Ecto neural progenitor cell (in vitro differentiated cells): ENCODE results near the gene TAP1.
A peak's percentile ranks its signal among the peaks of the same experiment; 100 is the strongest.

ENCODE experiments used
- DNase-seq: peaks from one replicate; pipeline ENCODE4 v3.0.0-alpha.2; 2018; ENCODE audit warnings: low spot score

The TAP1 gene

GRCh38 chr6:32799168-32799567 is 54.3 kb downstream of the TAP1 start:
- DNase-seq = no peak

- DNase-seq = peak; percentile 80
Observed at GRCh38 chr6:32796848-32797776, 56.4 kb downstream of the TAP1 start.
